Loucy (cell line): Measurements from ENCODE around the gene AGAP1.

ENCODE experiments used
- H2AFZ ChIP-seq: fragments of 200-600 bp; sonication (generic); 2 replicates; pipeline ENCODE4 v1.6.0; 2016; ENCODE audit warnings: antibody characterized with exemption, mild to moderate bottlenecking, low read length, moderate library complexity
- H3F3A ChIP-seq: fragments of 200-600 bp; 2 replicates; pipeline ENCODE4 v1.6.0; 2016; ENCODE audit warnings: antibody characterized with exemption, low read depth, mild to moderate bottlenecking
- H3K27me3 ChIP-seq: fragments of 200-600 bp; sonication (generic); 2 replicates; pipeline ENCODE4 v1.6.1; 2014; ENCODE audit warnings: low read length, mild to moderate bottlenecking; ENCODE audit not compliant: insufficient read depth, poor library complexity, severe bottlenecking
- H3K36me3 ChIP-seq: fragments of 200-600 bp; sonication (generic); 2 replicates; pipeline ENCODE4 v1.6.1; 2016; ENCODE audit warnings: low read length; ENCODE audit not compliant: insufficient read depth
- H3K4me1 ChIP-seq: fragments of 200-600 bp; sonication (generic); 2 replicates; pipeline ENCODE4 v1.5.1; 2014; ENCODE audit warnings: low read length, mild to moderate bottlenecking; ENCODE audit not compliant: insufficient read depth, poor library complexity, severe bottlenecking
- H3K4me2 ChIP-seq: fragments of 200-600 bp; sonication (generic); 2 replicates; pipeline ENCODE4 v1.6.0; 2014; ENCODE audit warnings: antibody characterized with exemption, low read length, low read depth, mild to moderate bottlenecking; ENCODE audit not compliant: poor library complexity, severe bottlenecking
- H3K4me3 ChIP-seq: fragments of 200-600 bp; sonication (generic); 2 replicates; pipeline ENCODE4 v1.5.1; 2014; ENCODE audit warnings: low read length, mild to moderate bottlenecking, mixed read lengths; ENCODE audit not compliant: poor library complexity, severe bottlenecking
- H3K79me2 ChIP-seq: fragments of 200-600 bp; sonication (generic); 2 replicates; pipeline ENCODE4 v1.6.1; 2014; ENCODE audit warnings: low read length; ENCODE audit not compliant: insufficient read depth
- H3K9ac ChIP-seq: fragments of 200-600 bp; sonication (generic); 2 replicates; pipeline ENCODE4 v1.6.0; 2014; ENCODE audit warnings: mild to moderate bottlenecking, low read depth, low read length, moderate library complexity; ENCODE audit not compliant: poor library complexity, severe bottlenecking
- H3K9me2 ChIP-seq: fragments of 200-600 bp; sonication (generic); replicated peaks from 2 replicates; pipeline ENCODE4 v1.6.1; 2016; ENCODE audit warnings: low read depth, low read length, mixed read lengths
- H3K9me3 ChIP-seq: fragments of 200-600 bp; sonication (generic); 2 replicates; pipeline ENCODE4 v1.6.1; 2014; ENCODE audit warnings: mild to moderate bottlenecking, antibody characterized with exemption, low read length, low read depth; ENCODE audit not compliant: insufficient read depth
- H4K20me1 ChIP-seq: fragments of 200-600 bp; sonication (generic); 2 replicates; pipeline ENCODE4 v1.6.0; 2014; ENCODE audit warnings: antibody characterized with exemption, low read length, mild to moderate bottlenecking; ENCODE audit not compliant: insufficient read depth, poor library complexity, severe bottlenecking
- CTCF ChIP-seq: fragments of 200-600 bp; sonication (generic); conservative IDR thresholded peaks from 2 replicates; pipeline ENCODE4 v1.5.1; 2014; ENCODE audit warnings: mild to moderate bottlenecking, antibody characterized with exemption, low read length
- EZH2phosphoT487 ChIP-seq: fragments of 200-600 bp; IDR thresholded peaks from 2 replicates; pipeline ENCODE4 v1.6.1; 2018; ENCODE audit warnings: antibody characterized with exemption, mild to moderate bottlenecking, moderate library complexity, borderline replicate concordance

Gene AGAP1

GRCh38 chr2:236143811-236144210 lies 650.0 kb downstream of the AGAP1 start:
- Histone ChIP-seq H3K9me3 (no peaks in the 10 kb centered on the region), H3K9me2 (no peaks in the 10 kb centered on the region), H3K4me3 (no peak overlapping the region), H3K4me2 (no peak overlapping the region), H3K36me3 (no peaks in the 10 kb centered on the region), H2AFZ (no peak overlapping the region), H4K20me1 (no peaks in the 10 kb centered on the region), H3K79me2 (no peaks in the 10 kb centered on the region), H3K27me3 (no peaks in the 10 kb centered on the region), H3K9ac (no peak overlapping the region), H3K4me1 (no peaks in the 10 kb centered on the region), H3F3A (no peaks in the 10 kb centered on the region)
- no peak for TF ChIP-seq CTCF
- TF ChIP-seq EZH2phosphoT487: no peak

- no peak overlapping the region for H3K9ac ChIP-seq
Observed at GRCh38 chr2:236146436-236146835, 652.6 kb downstream of the AGAP1 start.

GRCh38 chr2:236155406-236155805 lies 661.6 kb downstream of the AGAP1 start:
- Histone ChIP-seq H3K4me2 (no peak overlapping the region), H2AFZ (no peak overlapping the region), H3F3A (no peaks in the 10 kb centered on the region), H3K27me3 (no peaks in the 10 kb centered on the region), H3K36me3 (no peaks in the 10 kb centered on the region), H3K79me2 (no peaks in the 10 kb centered on the region), H3K9me2 (no peaks in the 10 kb centered on the region), H3K4me3 (no peak overlapping the region), H3K9ac (no peak overlapping the region), H3K9me3 (no peaks in the 10 kb centered on the region), H4K20me1 (no peaks in the 10 kb centered on the region), H3K4me1 (no peaks in the 10 kb centered on the region)
- no peak for TF ChIP-seq CTCF
- no peak for TF ChIP-seq EZH2phosphoT487

More at GRCh38 chr2:236146436-236146835, 652.6 kb downstream of the AGAP1 start:
- no peaks in the 10 kb centered on the region for H4K20me1 ChIP-seq
- TF ChIP-seq CTCF: no peak
- no peak for TF ChIP-seq EZH2phosphoT487
- no peaks in the 10 kb centered on the region for H3K4me1 ChIP-seq
- H3K79me2 ChIP-seq: no peaks in the 10 kb centered on the region
- no peaks in the 10 kb centered on the region for H3K27me3 ChIP-seq
- no peak overlapping the region for H3K4me3 ChIP-seq
- H2AFZ ChIP-seq: no peak overlapping the region
- no peak overlapping the region for H3K4me2 ChIP-seq
- no peaks in the 10 kb centered on the region for H3K9me2 ChIP-seq
- H3F3A ChIP-seq: no peaks in the 10 kb centered on the region
- H3K9me3 ChIP-seq: no peaks in the 10 kb centered on the region
- H3K36me3 ChIP-seq: no peaks in the 10 kb centered on the region
